GM18499 (cell line): ENCODE results near the gene MBL2.

Source experiments
- ATAC-seq: cut with Tn5 transposase; IDR thresholded peaks from one replicate; pipeline ENCODE4 v1.9.1; 2021; ENCODE audit warnings: moderate number of reproducible peaks; ENCODE audit not compliant: insufficient read depth, unreplicated experiment

MBL2 gene

GRCh38 chr10:52772623-52773022 is at the start of gene MBL2:
Gene MBL2 (minus strand): TSS chr10:52772784. CDS start chr10:52771635, 1,149 bp downstream.
- ATAC-seq, result no peak

DNA sequence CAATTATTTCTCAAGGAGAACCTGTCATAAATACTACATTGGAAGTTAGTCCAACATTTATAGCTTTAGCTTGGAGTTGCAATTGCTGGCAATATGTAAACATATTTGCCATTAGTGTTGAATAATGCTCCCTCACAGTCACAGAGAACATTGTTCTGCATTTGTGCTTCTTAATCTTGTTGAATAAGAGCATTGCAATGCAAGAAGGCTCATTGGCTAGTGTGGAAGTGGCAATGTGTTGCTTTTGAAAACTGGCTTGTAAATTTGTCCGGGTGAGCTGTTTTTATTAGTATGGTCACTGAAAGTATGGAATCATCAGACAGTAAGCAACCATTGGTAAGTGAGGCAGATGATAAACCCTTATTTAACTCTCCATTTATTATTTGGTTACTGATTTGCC is 47.7 kb upstream of the MBL2 start:
- ATAC-seq, result no peak

DNA sequence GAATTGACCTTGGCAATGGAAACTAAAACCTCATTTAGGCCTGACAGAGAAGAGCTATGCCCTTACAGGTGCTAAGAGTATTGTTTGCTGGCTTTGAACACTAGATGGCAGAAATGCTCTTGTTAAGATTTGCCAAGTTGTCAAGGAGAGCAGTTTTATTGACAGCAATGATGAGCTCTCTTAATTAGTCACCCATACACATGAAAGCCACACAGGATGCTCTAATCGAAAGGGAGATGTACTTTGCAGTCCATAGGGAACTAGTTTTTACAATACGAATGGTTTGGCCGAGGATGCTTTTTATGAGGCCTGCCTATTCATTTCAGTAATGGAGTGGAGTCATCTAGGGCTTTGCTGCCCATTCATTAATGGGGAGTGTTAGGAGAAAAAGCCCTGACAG is 45.4 kb upstream of the MBL2 start:
- ATAC-seq, result peak; percentile 88

GRCh38 chr10:52814506-52814905 is 41.9 kb upstream of the MBL2 start:
- no peak for ATAC-seq

DNA sequence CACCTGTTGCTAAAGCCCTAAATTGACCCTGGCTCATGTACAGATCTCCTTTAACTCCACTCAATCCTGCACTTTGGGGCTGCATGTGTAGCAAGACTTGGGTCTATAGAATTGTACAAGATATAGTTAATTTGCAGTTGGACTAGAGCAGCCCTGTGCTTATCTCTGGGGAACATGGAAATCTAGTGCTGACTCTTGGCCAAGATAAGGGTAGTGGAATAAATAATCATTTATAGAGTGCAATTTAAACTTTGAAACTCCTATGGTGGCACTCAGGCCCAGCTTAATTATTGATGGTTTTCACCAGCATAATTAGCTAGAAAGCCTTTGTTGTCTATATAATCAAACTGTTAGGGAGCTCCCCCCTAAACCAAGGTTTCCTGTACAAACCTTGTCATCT is 39.2 kb upstream of the MBL2 start:
- ATAC-seq, result no peak

GRCh38 chr10:52810761-52811160 is 38.2 kb upstream of the MBL2 start:
- no peak for ATAC-seq

GRCh38 chr10:52807803-52808202 is 35.2 kb upstream of the MBL2 start:
- ATAC-seq, result no peak

DNA sequence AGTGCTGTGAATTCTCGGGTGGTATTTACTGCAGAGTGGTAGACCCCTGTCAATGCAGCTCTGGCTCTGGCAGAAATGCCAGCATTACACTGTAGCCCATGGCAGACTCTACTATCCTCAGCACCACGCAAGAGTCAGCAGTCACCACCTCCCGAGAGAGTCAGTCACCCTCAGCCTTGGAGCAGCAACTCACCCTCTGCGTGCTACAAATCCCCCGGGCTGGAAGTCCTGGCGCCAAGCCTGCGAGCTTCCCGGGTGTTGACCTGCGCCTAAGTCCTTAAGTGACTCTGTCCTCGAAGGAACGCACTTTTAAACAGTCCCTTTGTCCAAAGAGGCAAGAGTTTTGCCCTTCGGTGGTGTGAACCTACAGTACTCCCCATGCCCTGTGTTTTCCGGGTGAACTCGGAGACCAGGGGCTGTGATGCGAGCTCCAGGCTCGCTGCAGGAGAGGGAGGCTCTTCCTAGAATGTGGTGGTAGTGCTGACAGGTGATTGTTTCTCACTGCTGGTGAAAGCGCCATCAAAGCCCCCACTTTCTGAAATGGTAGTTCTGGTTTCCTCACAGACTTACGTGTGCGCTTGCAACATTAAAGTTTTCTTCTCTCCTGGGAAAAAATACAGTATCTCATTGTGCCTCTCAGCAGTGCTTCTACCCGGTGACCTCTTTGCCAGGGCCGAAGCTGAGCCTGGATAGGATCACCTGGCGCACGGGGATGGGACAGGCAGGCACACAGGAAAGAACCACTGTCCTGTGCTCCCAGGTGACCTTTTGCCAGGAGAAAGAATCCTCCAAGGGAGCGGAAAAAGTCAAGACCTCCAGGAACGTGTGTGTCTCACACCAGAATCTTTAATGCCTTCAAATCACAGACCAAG is 33.1 kb upstream of the MBL2 start:
- ATAC-seq, result no peak

- no peak for ATAC-seq
Measured at GRCh38 chr10:52801947-52802346, 29.4 kb upstream of the MBL2 start.

- no peak for ATAC-seq
Measured at GRCh38 chr10:52786098-52786497, 13.5 kb upstream of the MBL2 start.

GRCh38 chr10:52785418-52785817 is 12.8 kb upstream of the MBL2 start:
- ATAC-seq, result no peak

DNA sequence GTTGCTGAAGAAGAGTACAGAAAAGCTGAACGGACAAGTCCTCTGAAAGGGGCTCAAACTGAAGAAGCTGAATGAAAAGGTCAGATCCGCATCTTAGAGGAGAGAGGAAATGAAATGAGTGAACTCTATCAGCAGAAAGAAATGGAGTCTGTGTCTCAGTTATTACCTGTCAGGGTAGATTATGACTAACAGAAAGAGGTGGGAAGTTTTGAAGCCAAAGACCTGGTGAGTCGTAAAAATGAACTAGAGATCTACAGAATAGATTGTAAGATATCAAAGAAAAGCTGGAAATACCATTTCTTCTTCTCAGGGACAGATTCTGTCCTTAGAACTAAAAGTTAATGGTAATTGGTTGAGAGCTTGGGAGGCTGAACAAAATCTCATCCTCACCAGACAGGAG is 11.1 kb upstream of the MBL2 start:
- ATAC-seq, result no peak

- ATAC-seq, result no peak
Measured at GRCh38 chr10:52782554-52782953, 10.0 kb upstream of the MBL2 start.

DNA sequence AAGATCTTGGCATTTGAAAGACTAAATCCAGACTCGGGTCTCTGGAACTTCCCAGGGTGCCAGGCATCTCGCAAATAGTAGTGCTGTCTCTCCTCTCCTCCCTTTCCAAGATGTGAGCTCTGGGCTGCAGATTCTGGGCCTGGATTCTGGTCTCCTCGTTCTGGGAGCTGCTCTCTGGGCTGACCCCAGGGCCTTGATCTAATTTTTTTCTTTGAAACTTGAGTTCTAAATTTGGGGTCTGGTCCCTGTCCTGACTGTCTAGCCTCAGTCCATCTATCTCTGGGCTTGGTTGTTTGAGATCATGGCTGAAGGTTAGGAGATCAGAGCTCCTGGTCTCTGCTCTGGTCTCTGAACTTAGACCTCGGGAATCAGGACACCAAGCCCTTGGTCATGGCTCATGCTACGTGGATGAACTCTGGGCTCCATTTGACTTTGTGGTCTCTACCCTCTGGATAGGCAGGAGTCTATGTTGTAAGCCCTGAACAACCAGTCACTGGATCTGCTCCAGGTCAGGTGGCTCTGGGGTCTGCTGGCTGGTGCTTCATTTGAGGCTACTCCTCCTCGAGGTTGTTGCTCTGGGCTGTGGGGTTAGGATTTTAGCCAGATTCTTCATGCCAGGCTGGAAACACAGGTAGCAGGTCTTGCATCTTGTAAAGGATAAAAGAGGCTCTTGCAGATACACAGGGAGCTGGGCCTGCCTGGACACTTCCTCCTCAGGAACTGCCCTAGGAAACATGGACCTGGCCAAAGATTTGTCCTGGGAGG is 8.0 kb upstream of the MBL2 start:
- no peak for ATAC-seq

GRCh38 chr10:52779541-52780390 is 7.2 kb upstream of the MBL2 start:
- peak; percentile 91 for ATAC-seq

DNA sequence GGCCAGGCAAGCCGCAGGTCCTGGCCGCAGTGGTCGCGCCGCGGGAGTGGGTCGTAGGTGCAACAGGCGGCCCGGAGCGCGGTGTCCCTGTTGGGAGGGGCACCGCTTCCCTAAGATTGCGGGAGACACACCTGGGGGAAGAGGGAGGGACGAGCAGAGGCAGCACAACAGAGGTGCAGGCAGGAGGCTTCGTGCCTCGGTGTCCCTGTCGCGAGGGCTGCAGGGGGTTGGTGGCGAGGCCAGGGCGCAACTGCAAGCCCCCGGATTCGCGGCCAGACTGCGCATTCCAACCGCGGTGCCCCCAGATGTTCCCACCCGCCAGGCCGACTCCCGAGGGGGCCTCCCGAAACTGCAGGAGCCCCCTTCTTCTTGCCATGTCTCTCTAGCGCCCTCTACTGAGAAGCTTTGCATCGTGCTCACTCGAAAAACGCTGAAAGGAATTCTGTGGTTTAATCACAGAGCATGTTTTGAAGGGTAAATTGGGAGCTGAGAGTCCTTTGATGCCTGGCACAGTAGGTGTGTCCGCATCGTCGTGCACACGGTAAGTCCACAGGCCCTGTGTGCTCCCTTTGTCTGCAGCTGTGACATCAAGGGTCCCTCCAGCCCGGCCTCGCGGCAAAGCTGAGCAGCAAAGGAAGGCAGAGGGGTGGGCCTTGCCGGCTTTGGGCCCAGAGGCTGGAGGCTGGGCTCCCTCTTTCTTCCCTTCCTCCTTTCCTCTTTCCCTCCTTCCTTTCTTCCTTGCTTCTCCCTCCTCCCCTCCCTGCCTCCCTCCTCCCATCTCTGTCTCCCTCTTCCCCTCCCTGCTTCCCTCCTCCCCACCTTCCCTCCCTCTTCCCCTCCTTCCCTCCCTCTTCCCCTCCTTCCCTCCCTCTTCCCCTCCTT is 6.2 kb upstream of the MBL2 start:
- ATAC-seq, result no peak

DNA sequence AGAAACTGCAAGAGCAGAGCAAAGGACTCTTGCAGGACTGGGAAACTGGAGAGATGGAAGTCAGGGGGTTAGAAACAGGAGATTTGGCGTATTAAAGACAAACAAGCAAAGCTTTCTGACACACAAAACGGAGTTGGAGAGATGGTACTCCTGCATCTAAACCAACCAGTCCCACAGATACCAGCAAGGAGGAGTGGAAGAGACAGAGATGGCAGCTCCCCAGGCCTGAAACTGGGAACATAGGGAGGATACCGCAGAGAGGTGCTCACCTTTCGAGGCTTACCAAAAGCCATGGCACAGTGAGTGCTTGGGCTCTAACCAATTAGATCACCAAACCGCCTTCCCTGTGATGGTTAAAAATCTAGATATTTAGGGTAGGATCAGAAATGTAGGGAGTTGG is 4.8 kb upstream of the MBL2 start:
- no peak for ATAC-seq

DNA sequence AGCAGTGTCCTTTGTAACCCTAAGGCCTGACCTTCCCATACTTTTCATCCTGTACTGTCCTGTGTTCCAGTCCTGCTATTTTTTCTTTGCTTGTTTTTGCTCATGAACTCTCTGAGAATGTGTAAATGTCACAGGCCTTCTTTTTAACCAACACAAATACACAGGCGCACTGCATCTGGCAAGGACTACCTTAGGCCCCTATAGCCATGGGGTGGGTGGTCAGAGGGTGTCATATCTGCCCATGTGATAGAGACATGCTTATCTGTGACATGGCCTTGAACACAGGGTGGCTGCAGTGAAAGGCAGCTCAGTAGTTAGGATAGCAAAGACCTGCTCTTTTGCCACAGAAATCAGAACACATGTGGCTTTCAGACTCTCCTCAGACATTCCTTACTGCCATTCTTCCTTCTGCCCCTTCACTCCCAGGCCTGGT is 3.9 kb upstream of the MBL2 start:
- no peak for ATAC-seq

DNA sequence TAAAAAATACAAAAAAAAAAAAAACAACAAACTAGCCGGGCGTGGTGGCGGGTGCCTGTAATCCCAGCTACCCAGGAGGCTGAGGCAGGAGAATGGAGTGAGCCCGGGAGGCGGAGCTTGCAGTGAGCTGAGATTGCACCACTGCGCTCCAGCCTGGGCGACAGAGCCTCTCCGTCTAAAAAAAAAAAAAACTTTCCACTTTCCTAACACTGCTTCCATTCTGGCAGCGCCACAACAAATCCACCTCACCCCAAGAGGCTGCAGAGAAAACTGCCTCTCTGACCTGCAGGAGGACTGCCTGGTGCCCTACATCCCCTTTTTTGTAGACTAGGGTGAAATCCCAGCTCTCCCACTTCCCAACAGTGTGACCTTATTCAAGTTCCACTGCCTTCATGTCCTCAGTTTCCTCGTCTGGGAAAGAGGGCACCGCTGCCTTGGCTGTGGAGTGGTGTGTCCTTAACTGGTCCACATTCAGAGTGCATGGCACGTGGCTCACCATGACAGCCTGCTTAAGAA is 2.6 kb upstream of the MBL2 start:
- no peak for ATAC-seq
